CD1c-positive myeloid dendritic cell (primary cell): ENCODE measurements around the gene OR7C1.
"Not testable (repeated sequence)": the region's sequence is repeated elsewhere in the genome, so short reads cannot be mapped to it uniquely, and the experiment has no call there.

Experiments
- DNase-seq: peaks from one replicate; pipeline ENCODE4 v3.0.0-alpha.2; 2016; ENCODE audit errors: extremely low spot score

Gene OR7C1

DNA sequence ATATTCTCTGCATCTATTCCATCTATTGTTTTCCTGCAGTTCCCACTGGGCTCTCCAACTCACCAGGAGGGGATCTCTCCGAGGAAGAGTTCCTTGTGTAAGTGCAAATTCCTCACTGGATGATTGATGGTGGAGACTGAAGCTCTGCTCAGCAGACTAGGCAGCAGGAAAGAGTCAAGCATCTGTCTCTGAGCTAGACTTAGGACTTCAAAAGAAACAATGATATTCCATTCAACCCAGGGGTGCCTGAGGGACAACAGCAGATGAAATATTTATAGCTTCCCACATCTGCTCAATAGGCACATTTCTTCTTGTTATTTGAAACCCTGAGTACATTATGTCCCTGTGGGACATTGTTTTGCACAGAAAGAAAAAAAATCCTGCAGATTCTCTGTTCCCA, at the start of gene OR7C1, which contains the start of gene OR7A5:
TSS of gene OR7C1 (minus strand) at position 175 of the 400 bp plus-strand sequence. CDS start 35,049 bp downstream, outside the sequence.
TSS of gene OR7A5 (minus strand) at position 175 of the 400 bp plus-strand sequence. CDS start 6,944 bp downstream, outside the sequence.
- no peak for DNase-seq

DNA sequence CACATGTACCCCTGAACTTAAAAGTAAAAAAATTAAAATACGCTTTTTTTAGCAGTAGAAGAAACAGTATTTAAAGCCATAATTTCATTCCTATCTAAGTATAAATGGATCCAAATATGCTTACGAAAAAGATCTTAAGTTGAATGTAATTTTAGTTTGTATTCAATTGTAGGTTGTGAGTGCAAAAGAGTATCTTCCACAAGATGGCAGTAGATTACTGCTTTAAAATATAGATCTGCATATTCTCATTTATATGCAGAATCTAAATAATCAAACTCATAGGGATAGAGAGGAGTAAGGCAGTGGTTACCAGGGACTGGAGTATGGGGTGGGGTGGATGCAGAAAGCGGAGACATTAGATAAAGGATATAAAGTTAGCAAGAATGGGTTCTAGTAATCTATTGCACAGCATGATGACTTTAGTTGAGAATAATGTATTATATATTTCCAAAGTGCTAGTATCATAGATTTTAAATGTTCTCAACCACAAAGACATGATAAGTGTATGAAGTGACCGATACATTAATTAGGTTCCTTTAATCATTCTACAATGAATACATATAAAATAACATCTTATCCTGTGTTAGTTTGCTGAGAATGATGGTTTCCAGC, 36.7 kb upstream of the OR7C1 start:
- DNase-seq = peak; percentile 35

DNA sequence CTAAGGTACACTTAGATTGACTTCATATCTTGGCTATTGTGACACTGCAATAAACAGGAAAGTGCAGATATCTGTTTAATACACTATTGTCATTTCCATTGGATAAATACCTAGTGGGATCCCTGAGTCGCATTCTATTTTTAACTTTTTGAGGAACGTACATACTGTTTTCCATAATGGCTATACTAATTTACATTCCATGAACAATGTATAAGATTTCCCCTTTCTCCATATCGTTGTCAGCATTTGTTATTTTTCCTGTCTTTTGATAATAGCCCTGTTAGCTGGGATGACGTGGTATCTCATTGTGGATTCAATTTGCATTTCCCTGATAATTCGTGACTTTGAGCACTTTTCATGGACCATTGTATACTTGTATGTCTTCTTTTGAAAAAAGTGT, 33.5 kb upstream of the OR7C1 start:
- no peak for DNase-seq

DNA sequence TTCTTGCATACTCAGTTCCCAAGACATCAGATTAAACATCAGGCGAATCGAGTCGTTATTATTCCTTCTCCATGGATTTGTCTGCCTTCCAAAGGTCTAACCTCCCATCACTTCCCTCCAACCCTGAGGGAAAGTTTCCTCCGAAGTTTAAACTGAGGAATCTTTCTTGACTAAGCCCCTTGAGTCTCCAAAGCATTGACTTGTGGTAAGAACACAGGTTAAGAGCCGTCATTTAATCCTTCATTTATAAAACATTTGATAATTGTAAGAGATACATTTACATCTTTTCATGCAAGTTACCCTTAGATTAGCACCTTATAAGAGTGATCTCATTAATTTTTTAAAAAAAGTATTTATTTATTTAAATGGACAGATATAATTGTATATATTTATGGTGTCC, 13.8 kb upstream of the OR7C1 start, which contains the start of gene OR7A10:
TSS of gene OR7A10 (minus strand) at position 101 of the 400 bp plus-strand sequence. CDS start 7,045 bp downstream, outside the sequence.
- no peak for DNase-seq

DNA sequence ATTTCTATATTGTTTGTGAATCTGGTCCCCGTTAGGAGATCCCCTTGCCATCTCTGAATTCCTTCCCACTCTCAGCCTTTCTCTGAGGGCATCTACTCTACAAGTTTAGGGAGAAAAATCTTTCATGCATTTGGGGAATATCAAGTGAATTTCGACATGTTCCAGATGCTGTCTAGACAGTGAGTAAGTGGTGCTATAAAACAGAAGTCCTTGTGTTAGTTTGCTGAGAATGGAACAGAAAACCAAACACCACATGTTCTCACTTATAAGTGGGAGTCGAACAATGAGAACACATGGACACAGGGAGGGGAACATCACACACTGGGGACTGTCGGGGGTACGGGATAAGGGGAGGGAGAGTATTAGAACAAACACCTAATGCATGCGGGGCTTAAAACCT, 8.6 kb upstream of the OR7C1 start:
- DNase-seq = no peak

DNA sequence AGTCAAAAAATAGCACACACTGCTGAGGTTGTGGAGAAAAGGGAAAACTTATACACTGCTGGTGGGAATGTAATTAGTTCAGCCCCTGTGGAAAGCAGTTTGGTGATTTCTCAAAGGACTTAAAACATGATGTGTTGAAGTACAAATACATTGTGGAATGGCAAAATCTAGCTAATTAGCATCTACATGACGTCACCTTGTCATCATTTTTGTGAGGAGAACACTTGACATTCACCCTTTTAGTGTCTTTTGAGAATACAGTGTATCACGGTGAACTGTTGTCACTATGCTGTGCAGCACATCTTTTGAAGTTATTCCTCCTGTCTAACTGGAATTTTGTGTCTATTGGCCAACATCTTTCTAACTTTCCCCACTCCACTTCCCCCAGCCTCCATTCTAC, 8.2 kb upstream of the OR7C1 start:
- DNase-seq = no peak

- no peak for DNase-seq
Measured at GRCh38 chr19:14840206-14840605, 5.2 kb upstream of the OR7C1 start.

DNA sequence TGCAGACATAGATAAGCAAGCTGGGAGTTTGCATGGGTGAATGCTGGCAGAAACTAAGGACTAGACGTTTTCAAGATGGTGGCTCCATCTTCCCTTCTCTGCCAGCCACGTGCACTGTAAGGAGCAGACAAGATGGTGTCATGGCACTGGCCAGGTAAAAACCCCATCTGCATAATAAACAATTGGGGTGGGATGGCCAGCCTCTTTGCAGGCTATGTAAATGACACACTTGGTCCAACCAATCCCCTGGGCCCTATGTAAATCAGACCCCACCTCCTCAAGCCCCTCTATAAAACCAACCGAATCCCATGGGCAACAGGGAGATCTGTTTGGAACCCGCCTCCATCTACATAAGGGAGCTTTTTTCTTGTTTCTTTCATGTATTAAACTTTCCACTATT, 2.4 kb upstream of the OR7C1 start:
- DNase-seq = no peak

DNA sequence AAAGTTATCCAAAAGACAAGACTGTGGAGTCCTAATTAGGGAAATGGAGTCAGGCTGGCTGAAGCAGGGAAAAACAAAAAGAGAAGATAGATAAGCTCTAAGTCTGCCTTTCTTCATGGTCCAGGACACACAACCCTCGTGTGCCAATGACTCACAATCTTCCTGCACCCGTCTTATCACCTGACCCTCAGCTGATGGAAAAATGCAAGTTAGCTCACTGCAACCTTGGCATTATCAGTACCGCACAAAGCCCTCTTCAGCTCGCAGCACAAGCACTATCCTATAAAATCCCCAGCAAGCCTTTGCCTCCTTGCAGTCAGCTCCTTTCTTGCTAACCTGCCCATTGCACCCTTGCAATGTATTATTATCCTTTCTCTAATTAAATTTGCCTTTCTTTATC, 4.3 kb downstream of the OR7C1 start:
- no peak for DNase-seq

GRCh38 chr19:14826006-14826405, 9.0 kb downstream of the OR7C1 start:
- no peak for DNase-seq

DNA sequence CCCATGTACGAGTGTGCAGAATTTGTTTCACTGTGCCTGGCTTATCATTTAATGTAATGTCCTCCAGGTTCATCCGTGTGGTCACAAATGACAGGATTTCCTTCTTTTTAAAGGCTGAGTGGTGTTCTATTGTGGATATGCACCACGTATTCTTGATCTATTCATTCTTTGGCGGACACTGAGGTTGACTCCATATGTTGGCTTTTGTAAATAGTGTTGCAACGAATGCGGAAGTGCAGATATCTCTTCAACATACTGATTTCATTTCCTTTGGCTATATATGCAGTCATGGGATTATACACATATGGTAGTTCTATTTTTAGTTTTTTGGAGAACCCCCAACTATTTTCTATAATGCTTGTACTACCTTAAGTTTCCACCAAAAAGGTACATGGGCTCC, 13.0 kb downstream of the OR7C1 start:
- peak; percentile 34 for DNase-seq

DNA sequence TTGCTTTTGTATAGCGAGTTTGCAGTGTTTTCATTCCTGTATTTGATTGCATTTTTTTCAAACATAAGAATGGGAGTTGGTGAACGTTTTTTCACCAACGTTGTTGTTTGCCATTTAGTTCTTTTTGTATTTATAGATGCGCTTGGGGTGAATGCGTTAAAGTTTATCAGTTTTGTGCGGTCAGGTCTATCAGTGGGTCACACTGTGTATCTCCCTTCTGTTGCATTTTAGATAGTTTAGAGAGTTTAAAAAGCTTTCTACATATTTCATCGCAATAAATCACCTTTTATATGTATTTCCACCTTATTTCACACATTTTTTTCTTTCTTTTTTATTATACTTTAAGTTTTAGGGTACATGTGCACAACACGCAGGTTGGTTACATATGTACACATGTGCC, 16.4 kb downstream of the OR7C1 start:
- no peak for DNase-seq

- no peak for DNase-seq
Measured at GRCh38 chr19:14817052-14817451, 17.9 kb downstream of the OR7C1 start.

GRCh38 chr19:14814982-14815652, 19.9 kb downstream of the OR7C1 start:
- DNase-seq = no peak

- DNase-seq = no peak
Measured at GRCh38 chr19:14809272-14810057, 25.5 kb downstream of the OR7C1 start.

DNA sequence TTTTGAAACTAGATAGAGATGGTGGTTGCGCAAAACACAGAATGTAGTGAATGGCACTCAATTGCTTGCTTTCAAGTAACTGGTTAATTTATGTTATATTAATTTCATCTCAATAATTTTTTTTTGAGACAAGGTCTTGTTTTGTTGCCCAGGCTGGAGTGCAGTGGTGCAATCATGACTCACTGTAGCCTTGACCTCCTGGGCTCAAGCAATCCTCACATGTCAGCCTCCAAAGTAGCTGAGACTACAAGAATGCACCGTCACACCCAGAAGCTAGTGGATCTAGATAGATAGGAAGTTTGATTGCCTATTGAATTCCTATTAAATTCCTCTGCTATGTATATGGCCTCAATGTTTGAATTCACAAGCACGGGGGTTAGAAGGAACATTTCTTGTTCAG, 30.2 kb downstream of the OR7C1 start:
- no peak for DNase-seq

DNA sequence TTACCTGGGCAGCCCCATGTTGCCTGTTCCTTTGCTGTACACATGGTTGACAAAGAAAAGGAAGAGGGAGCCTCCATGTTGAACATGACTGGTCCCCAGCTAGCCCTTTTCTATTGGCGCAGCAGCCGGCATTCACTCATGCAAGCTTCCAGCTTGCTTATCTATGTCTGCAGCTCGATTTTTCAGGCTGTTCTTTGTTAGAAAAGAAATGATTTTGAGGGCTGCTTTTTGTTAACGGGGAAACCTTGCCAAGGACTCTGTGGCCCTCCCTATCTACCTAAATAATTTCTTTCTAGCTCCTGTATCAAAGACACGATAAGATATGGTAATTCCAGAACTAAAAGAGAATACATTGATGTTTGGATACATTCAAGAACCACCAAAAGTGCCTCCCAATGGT, 36.2 kb downstream of the OR7C1 start:
- no peak for DNase-seq

DNA sequence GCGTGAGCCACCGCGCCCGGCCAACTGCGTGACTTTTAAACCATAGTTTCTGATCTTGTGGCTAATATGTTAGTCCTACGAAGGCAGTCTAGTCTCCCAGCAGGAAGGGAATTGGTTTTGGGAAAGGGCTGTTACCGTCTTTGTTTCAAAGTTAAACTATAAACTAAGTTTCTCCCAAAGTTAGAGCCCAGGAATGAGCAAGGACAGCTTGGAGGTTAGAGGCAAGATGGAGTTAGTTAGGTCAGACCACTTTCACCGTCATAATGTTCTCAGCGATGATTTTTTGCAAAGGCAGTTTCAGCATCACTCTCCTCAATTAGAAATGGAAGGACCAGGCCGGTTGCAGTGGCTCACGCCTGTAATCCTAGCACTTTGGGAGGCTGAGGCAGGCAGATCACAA, 39.0 kb downstream of the OR7C1 start:
- DNase-seq = no peak

GRCh38 chr19:14795078-14795721, 39.8 kb downstream of the OR7C1 start:
- DNase-seq = no peak

- DNase-seq = not testable (repeated sequence)
Measured at GRCh38 chr19:14792250-14792649, 42.7 kb downstream of the OR7C1 start.

DNA sequence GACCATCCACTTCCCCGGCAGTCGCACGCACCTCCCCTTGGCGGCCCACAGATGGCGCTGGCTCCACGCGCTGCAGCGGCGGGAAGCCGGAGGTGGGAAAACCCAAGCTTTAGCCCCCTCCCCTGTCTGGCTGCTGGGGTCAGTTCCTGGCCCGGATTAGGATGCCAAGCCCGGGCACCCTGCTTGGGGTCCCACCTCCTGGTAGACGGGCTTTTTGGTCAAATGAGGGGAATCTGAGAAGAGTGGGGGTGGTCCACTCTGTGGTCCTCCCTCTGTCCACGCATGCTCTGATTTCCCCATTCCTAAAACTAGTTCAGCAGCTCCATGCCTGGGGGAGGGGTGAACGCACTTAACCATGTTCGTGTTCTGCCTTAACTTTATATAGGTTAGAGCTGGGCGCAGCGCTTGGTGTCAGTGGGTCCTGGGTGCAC, 48.5 kb downstream of the OR7C1 start:
- peak; percentile 44 for DNase-seq
